BE2C (cell line): ENCODE data around the gene MPND.
"Not testable (repeated sequence)": the region's sequence is repeated elsewhere in the genome, so short reads cannot be mapped to it uniquely, and the experiment has no call there.

Experiments used
- DNase-seq: peaks from one replicate; pipeline ENCODE4 v3.0.0-alpha.2; 2020
- H3K27me3 ChIP-seq: fragments of 250-450 bp; sonication (Bioruptor Pico); 2 replicates; pipeline ENCODE4 v1.5.1; 2020; ENCODE audit warnings: mild to moderate bottlenecking
- H3K36me3 ChIP-seq: fragments of 250-450 bp; sonication (Bioruptor Pico); 2 replicates; pipeline ENCODE4 v1.5.1; 2020; ENCODE audit warnings: mild to moderate bottlenecking
- H3K4me1 ChIP-seq: fragments of 250-450 bp; sonication (Bioruptor Pico); 2 replicates; pipeline ENCODE4 v1.5.1; 2020
- H3K4me3 ChIP-seq: 2 replicates; pipeline ENCODE4 v1.5.1; 2011; ENCODE audit warnings: low read depth, low read length
- H3K9me3 ChIP-seq: fragments of 250-450 bp; sonication (Bioruptor Pico); 2 replicates; pipeline ENCODE4 v1.5.1; 2020
- CTCF ChIP-seq: IDR thresholded peaks from 2 replicates; pipeline ENCODE4 v1.5.1; 2012; ENCODE audit warnings: mild to moderate bottlenecking, low read depth, low read length

MPND gene

DNA sequence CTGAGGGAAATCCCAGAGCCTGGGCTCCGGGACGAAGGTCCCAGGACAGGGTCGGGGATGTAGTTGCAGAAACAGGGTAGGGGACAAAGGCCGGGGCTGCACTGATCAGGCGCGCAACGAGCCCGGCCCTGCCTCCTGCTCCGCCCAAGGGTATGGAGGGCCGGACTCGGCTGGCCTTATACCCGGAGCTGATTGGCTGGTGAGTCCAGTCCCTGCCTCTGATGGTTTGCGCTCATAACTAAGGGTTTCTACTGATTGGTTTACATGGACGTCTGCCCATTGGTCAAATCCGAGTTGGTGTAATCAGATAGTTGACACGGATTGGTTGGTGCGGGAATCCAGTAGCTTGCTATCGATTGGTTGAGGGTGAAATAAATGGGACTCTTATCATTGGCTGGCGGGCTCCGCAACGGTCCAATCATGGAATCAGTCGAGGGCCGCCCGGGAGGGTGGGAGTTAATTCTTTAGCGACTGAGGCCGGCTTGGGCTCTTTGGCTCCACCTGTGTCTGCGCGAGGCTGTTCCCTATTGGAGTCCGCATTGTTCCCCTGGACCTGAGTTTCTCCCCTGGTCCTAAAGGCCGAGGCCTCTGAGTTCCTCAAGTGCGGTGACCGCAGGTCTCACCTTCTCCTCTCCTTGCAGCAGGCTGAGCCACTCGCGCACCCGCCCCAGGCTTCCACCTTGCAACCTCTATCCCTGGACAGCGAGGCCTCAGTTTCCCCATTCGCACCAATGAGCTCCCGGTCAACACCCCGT is 570 bp upstream of the MPND start:
- H3K4me3 ChIP-seq, result peak overlapping the region; percentile 63
- no peaks in the 10 kb centered on the region for H3K27me3 ChIP-seq
- no peaks in the 10 kb centered on the region for H3K9me3 ChIP-seq
- H3K36me3 ChIP-seq, result peaks cover 5% of the 10 kb centered on the region
- peak; percentile 47 for TF ChIP-seq CTCF
- DNase-seq, result peak; percentile 96
- peaks cover 4% of the 10 kb centered on the region; the same call in 1 of the 2 replicates for H3K4me1 ChIP-seq

DNA sequence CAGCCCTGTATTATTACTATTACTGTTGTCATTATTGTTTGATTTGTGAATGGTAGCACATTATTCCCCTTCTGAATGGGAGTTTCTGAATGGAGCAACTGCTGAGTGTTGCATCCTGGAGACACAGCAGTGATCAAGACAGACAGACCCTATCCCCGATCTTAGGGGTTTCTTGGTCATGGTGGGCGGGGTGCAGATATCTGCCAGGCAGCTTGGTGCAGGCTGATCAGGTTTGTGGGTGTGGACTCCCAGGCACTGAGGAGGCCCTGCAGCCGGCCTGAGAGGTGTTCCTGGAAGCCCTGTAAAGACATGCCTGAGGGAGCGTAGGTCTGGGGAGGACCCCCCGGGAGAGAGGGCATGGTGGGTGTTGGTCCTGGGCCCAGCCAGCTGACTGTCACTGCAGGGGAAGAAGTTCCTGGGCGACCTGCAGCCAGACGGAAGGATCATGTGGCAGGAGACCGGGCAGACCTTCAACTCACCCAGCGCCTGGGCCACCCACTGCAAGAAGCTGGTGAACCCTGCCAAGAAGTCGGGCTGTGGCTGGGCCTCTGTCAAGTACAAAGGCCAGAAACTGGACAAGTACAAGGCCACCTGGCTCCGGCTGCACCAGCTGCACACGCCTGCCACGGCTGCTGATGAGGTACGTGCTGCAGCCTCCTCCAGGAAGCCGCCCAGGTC is 2.1 kb downstream of the MPND start:
- peaks cover 5% of the 10 kb centered on the region for H3K36me3 ChIP-seq
- peaks cover 4% of the 10 kb centered on the region; the same call in 1 of the 2 replicates for H3K4me1 ChIP-seq
- H3K27me3 ChIP-seq, result no peaks in the 10 kb centered on the region
- no peak for DNase-seq
- H3K9me3 ChIP-seq, result no peaks in the 10 kb centered on the region
- TF ChIP-seq CTCF, result no peak
- H3K4me3 ChIP-seq, result no peak overlapping the region

GRCh38 chr19:4346020-4346383 is 2.6 kb downstream of the MPND start:
- no peak for DNase-seq
- TF ChIP-seq CTCF, result no peak
- Histone ChIP-seq H3K9me3 (no peaks in the 10 kb centered on the region), H3K27me3 (no peaks in the 10 kb centered on the region), H3K36me3 (peaks cover 5% of the 10 kb centered on the region), H3K4me3 (no peak overlapping the region), H3K4me1 (peaks cover 4% of the 10 kb centered on the region; the same call in 1 of the 2 replicates)

DNA sequence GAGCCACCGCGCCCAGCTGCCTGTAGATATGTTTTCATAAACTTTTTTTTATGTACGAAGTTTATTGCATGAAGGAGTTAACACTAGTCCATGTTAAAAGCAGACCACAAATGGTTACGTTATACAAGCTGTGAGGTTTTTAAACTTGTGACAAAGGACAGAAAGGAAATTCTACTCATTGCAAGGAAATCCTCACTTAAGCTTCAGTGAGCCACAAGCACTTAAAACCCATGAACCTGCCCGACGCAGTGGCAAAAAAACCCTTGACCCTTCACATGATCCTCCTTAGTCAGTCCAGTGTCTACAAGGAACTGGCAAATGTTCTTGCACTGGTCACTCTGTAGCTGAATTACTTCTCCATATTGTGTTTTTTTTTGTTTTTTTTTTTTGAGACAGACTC is 4.2 kb downstream of the MPND start:
- DNase-seq, result no peak
- TF ChIP-seq CTCF, result no peak
- H3K4me3 ChIP-seq, result no peak overlapping the region
- H3K4me1 ChIP-seq, result no peaks in the 10 kb centered on the region
- H3K9me3 ChIP-seq, result no peaks in the 10 kb centered on the region
- H3K36me3 ChIP-seq, result peaks cover 5% of the 10 kb centered on the region
- no peaks in the 10 kb centered on the region for H3K27me3 ChIP-seq

DNA sequence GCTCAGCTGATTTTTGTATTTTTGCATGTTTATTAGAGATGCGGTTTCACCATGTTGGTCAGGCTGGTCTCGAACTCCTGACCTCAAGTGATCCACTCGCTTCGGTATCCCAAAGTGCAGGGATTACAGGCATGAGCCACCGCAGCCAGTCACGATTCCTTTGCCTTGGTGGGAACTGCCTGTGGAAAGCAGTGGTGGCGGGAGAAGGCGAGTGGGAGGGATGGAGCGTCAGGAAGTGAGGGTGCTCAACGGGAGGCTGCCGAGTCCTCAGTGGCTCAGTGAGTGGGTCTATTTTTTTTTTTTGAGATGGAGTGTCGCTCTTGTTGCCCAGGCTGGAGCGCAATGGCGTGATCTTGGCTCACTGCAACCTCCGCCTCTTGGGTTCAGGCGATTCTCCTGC is 5.9 kb downstream of the MPND start:
- not testable (repeated sequence) for H3K4me3 ChIP-seq

GRCh38 chr19:4350111-4350510 is 6.7 kb downstream of the MPND start:
- Histone ChIP-seq H3K27me3 (no peaks in the 10 kb centered on the region), H3K36me3 (peaks cover 8% of the 10 kb centered on the region)

More for the DNA sequence above, 5.9 kb downstream of the MPND start:
- H3K9me3 ChIP-seq, H3K27me3 ChIP-seq, H3K36me3 ChIP-seq, DNase-seq, H3K4me1 ChIP-seq: not testable (repeated sequence)

More at GRCh38 chr19:4350111-4350510, 6.7 kb downstream of the MPND start:
- Histone ChIP-seq H3K4me1 (no peaks in the 10 kb centered on the region), H3K4me3 (no peak overlapping the region), H3K9me3 (no peaks in the 10 kb centered on the region)
- DNase-seq, result no peak
- TF ChIP-seq CTCF, result no peak
